Activated CD4-positive, alpha-beta T cell treated with anti-CD3 and anti-CD28 coated beads, Interleukin-10, Interleukin-2, amounts not matched to agents 100 ng/mL and 50 ng/mL, durations not matched to agents 16 hours and 8 hours (primary cell): ENCODE results near the gene GBE1.

ENCODE experiments used
- DNase-seq: peaks from one replicate; pipeline ENCODE4 v3.0.0-alpha.2; 2020

The GBE1 gene

DNA sequence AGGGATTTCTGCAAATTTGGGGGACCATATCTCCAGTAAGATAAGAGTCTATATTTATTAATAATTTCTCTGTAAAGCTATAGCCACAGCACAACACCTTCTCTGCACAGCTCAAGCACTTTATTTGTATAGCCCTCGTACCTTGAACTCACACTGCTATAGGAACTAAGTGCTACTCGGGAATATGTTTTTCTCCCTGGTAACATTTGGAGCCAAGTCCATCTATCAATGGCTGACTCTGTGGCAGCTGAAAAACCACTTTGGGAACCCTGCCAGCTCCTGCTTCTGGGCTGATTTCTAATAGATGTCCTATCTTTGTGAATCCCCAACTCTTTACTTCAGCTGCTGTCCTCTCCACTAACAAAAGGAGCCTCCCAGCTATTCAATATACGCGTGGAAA is 298.5 kb downstream of the GBE1 start:
- no peak for DNase-seq

DNA sequence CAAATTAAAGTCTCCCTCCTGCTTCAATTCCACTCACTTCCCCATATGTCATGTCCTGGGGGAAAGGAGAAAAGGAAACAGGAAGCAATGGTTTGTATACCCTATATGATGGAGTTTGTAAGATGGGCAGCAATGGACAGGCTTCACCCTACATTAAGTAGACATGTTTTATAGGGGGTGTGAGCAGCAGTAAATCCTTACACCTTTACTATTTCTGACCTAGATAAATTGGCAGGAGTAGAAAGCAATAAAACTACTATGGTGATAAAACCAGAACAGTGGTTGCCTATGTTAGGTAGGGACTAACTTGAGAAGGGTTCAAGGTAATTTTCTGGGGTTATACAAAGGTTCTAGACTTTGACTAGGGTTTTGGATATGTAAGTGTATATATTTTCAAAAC is 301.7 kb downstream of the GBE1 start:
- no peak for DNase-seq

DNA sequence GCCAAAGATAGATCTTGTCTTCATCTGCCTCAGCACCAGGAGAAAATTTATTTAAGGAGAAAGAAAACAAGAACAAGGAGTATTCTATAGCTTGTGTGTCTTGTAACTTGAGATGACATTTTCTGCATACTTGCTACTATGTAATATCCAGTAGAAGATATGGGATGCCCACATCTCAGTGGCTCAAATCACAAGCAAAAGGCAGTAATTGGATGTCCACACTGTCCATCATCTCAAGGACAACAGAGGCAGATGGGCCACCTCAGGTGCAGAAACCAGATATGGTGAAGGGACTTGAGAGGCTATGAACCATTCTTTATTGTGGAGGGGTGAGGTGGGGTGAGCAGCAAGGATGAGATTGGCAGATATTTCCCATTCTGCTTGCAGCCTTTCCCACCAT is 309.0 kb downstream of the GBE1 start:
- no peak for DNase-seq

DNA sequence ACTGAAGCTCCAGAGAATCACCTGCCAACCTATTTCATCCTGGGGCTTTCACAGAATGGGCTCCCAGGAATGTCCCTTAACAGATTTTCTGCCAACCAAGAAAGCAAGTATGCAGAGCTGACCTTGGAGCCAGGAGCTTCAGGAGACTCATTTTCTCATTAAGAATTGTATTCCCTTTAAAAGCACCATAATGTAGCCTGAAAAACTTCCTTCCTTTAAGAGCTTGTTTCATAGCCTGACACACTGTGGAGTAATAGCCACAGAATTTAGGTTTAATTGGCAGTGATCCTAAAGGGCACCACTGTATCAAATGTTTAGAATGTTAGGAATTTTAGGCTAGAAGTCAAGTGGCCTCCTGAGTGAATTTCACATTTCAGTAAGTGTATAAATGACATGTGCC is 309.8 kb downstream of the GBE1 start:
- DNase-seq: no peak

DNA sequence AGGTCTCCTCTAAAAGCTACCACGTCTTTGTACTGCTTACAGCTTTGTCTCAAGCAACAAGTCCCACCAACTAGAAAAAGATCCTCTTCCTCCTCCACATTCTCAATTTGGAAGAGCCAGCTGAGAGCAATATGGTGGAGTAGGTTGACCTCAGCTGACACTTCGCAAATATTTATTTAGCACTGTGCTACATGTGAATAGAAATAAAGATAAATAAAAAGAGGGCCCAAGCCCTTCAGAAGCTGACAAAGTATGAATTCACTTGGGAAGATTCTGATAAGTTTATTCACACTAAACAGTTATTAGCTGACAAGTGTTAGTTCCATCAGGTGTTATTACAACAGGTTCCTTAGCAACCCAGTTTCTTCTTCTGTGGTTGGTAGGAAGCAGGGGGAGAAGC is 310.3 kb downstream of the GBE1 start:
- no peak for DNase-seq

DNA sequence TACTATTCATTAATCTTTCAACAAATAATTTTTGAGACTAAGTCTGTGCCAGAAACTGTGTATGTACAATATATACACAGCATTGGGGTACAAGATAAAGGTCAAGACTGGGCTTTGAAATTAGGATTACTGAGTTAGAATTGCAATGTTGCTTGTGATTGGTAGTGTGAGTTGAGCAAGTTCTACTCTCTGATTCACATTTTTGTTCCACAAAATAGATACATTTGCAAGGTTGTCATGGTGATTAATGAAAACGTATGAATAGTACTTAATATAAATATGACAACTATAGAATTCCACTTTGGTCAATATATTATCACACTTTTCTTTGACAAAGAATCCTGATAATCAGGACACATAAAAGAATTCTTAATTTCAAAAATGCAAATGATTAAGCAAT is 314.6 kb downstream of the GBE1 start:
- no peak for DNase-seq

DNA sequence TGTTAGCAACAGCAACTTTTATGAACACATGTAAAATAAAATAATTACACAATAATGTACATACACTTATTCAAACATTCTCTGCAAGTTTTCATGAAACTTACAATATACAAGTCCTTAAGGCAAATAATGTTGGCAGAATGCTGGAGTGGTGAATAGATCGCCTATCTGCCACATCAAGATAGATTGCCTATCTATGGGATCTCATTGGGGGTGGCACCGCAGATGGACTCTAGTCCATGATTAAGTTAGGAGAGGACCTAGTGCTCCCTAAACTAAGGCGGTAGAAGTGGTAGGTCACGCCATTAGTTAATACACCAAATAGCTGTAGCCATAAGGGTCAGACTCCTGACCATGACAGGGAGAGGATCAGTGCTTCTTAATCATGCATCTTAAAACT is 315.7 kb downstream of the GBE1 start:
- no peak for DNase-seq

DNA sequence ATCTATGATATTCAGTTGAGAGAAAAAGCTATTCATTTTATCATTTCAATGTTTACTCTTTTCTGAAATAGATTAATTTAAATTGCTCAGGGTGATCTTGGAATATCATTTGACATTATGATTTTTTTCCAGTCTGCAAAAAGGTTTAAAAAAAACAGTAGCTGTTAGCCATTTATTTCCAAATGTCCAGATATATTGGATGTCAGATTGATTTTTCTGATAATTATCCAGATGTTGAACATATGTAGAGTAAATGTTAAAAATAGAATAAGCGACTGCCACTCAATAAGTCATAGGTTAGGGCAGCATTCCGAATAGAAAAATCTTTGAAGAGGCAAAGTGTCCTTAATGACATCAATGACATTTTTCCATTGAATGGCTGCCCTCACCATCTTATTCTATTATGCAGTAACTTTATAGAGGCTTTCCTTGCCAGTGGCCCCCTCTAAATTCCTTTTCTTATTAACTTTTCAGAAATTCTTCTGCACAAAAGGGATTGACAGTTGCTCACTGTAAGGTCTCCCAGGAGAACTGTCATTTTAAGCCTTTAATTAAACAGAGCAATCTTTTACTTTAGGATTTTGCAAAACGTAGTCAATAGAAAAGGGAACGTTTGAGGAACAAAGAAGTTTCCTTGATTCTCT is 316.5 kb downstream of the GBE1 start:
- DNase-seq: no peak

DNA sequence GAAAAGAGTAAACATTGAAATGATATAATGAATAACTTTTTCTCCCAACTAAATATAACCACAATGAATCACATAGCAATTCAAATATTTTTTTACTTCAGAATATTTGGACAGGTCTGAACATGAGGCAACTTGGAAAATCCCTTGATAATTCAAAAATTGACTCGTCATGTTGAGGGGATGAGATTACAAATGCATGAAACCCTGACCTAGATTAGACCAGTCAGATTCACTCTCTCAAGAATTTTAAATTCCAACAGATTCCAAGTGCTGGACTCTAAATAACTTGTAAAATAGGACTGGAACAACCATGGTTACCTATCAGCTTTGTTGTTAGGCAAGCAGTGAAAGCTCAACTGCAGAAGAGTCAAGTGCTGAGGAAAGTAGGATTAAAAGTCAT is 317.5 kb downstream of the GBE1 start:
- DNase-seq: no peak

DNA sequence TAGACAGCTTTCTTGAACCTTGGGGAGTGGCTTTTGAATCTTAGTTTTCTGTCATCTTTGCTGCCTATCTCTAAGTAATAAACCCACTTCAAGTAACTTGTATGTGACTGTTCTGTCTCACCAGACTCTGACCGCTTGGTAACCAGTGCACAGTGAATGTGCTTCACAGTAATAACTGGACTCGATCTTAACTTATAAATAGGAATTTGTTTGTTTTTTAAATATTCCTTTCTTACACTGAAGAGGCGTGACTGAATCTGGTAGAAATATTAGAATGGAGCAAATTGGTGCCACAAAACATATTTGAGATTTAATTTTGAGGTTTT is 318.0 kb downstream of the GBE1 start:
- no peak for DNase-seq

DNA sequence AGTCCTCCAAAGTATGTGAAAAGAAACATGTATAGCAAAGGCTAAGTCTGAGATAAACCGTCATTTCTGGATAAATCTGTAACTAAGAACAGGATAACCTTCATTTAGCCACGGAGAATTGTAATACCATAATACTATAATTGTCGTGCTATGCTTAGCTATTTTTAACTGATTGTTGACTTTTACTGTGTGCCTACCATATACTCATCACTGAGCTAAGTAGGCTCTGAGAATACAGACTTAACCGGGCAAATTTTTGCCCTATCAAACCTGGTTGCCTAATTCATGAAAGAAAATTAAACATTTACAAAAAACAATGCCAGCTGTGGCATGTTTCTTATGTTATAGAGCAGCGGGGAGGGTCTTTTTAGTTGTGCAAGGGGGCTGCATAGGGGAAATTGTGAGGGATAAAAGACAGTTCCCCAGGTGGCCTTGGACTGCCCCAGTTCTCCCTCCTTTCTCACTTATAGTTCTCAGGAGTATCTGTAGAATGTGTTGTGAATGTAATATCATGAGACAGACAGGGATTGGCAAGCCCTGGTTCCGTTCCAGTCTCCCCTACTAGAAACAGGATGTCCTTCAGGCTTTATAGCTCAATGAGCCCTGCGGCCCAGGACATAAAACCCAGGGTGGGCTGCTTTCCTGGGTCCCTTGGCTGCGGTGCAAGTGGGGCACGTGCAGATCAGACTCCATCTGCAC is 318.5 kb downstream of the GBE1 start:
- DNase-seq: no peak

DNA sequence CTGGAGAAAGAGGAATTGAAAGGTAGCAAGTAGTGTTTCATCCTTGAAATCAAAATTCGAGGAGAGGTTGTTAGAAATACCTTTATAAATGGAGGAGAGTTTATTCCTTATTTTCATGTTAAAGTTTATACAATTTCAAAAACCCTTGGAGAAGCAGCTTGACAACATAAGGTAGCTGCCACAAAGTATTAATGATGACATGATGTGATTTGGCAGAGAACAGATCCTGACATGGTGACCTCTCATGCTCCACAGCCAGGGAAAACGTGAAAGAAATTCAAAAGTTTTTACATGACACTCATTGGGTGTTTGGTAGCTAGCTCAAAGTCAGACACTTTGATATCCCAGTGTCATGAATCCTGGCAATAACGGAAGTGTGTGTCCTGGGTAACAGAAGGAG is 320.8 kb downstream of the GBE1 start:
- no peak for DNase-seq
